Hepatocyte (in vitro differentiated cells): Measurements from ENCODE around the gene BCAS1. TPM values are rescaled to one million over a fixed set of nuclear protein-coding genes. Genes with fewer than 3 reads are reported as not detected.

Experiments
- DNase-seq: peaks from one replicate; pipeline ENCODE4 v3.0.0-alpha.2; 2016; ENCODE audit warnings: low spot score
- H2AFZ ChIP-seq: fragments of 200-600 bp; sonication (generic); 2 replicates; pipeline ENCODE4 v1.6.0; 2016; ENCODE audit warnings: antibody characterized with exemption, mild to moderate bottlenecking
- H3K27ac ChIP-seq: fragments of 200-600 bp; sonication (generic); 2 replicates; pipeline ENCODE4 v1.5.1; 2016; ENCODE audit warnings: mild to moderate bottlenecking
- H3K27me3 ChIP-seq: fragments of 200-600 bp; sonication (generic); 2 replicates; pipeline ENCODE4 v1.6.1; 2016
- H3K36me3 ChIP-seq: fragments of 200-600 bp; sonication (generic); replicated peaks from 2 replicates; pipeline ENCODE4 v1.5.1; 2016; ENCODE audit warnings: low read depth; ENCODE audit not compliant: insufficient read depth
- H3K4me1 ChIP-seq: fragments of 200-600 bp; sonication (generic); 2 replicates; pipeline ENCODE4 v1.5.1; 2016; ENCODE audit warnings: mild to moderate bottlenecking, moderate library complexity; ENCODE audit not compliant: insufficient read depth
- H3K4me2 ChIP-seq: fragments of 200-600 bp; sonication (generic); 2 replicates; pipeline ENCODE4 v1.6.0; 2016
- H3K4me3 ChIP-seq: fragments of 200-600 bp; sonication (generic); 2 replicates; pipeline ENCODE4 v1.5.1; 2016; ENCODE audit warnings: mild to moderate bottlenecking
- H3K79me2 ChIP-seq: fragments of 200-600 bp; sonication (generic); 2 replicates; pipeline ENCODE4 v1.6.0; 2017; ENCODE audit warnings: mild to moderate bottlenecking
- H3K9me2 ChIP-seq: fragments of 200-600 bp; sonication (generic); replicated peaks from 2 replicates; pipeline ENCODE4 v1.6.0; 2017; ENCODE audit warnings: mild to moderate bottlenecking; ENCODE audit not compliant: insufficient read depth
- H3K9me3 ChIP-seq: fragments of 200-600 bp; sonication (generic); 2 replicates; pipeline ENCODE4 v1.5.1; 2016; ENCODE audit warnings: low read depth, mild to moderate bottlenecking
- H4K20me1 ChIP-seq: fragments of 200-600 bp; sonication (generic); 2 replicates; pipeline ENCODE4 v1.6.0; 2016; ENCODE audit warnings: mild to moderate bottlenecking; ENCODE audit not compliant: insufficient read depth, poor library complexity, severe bottlenecking
- EZH2 ChIP-seq: fragments of 200-600 bp; sonication (generic); IDR thresholded peaks from 2 replicates; pipeline ENCODE4 v1.6.1; 2016; ENCODE audit warnings: antibody characterized with exemption, mild to moderate bottlenecking, borderline replicate concordance
- EZH2phosphoT487 ChIP-seq: fragments of 200-600 bp; sonication (generic); IDR thresholded peaks from one replicate; pipeline ENCODE4 v1.6.1; 2018; ENCODE audit warnings: antibody characterized with exemption, mild to moderate bottlenecking, low read depth, moderate library complexity; ENCODE audit not compliant: unreplicated experiment, severe bottlenecking
- WGBS: methylation state at CpG from one replicate; pipeline ENCODE4 v1.1.6; 2016; ENCODE audit warnings: low lambda C conversion rate; ENCODE audit errors: missing lambda C conversion rate; 5-methylcytosine and 5-hydroxymethylcytosine counted together
- polyA plus RNA-seq: library from polyadenylated mRNA; unstranded; fragments of >200 nt; fragmentation: Nextera tagmentation; extraction: Ambion mirVana; gene quantifications from 2 replicates; pipeline ENCODE4 v1.2.1, GENCODE V29; 2016
- total RNA-seq: library from RNA; depleted of rRNA; stranded (reverse); fragments of >200 nt; gene quantifications from 2 replicates; pipeline ENCODE4 v1.2.3, GENCODE V29; 2014
- TF ChIP-seq, protein P1 (sequence below): fragments of 200-600 bp; sonication (generic); IDR thresholded peaks from 2 replicates; pipeline ENCODE4 v1.5.1; 2016; ENCODE audit warnings: antibody characterized with exemption, mild to moderate bottlenecking; ENCODE audit not compliant: poor library complexity

The BCAS1 gene
- total and polyA plus RNA-seq, 2 experiments from 2014 or later = 4.9 to 9.8 TPM

DNA sequence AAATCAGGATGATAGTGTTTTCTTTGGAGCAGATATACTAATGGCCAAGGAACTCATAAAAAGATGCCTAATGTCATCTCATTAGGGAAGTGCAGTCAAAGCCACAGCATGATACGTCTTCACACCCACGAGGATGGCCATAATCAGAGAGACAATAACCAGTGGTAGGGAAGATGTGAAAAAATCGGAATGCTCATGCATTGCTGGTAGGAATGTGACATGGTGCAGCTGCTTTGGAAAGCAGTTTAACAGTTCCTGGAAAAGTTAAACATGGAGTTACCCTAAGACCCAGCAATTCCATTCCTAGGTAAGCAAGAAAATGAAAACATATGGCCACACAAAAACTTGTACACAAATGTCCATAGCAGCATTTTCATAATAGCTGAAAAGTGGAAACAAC lies 29.9 kb downstream of the BCAS1 start:
- Histone ChIP-seq H3K79me2 (no peaks in the 10 kb centered on the region), H2AFZ (no peak overlapping the region), H3K27ac (peak overlapping the region; percentile 24), H3K36me3 (no peaks in the 10 kb centered on the region), H3K4me2 (no peak overlapping the region), H4K20me1 (no peaks in the 10 kb centered on the region), H3K27me3 (no peaks in the 10 kb centered on the region), H3K4me3 (no peak overlapping the region), H3K9me3 (no peaks in the 10 kb centered on the region), H3K9me2 (no peaks in the 10 kb centered on the region), H3K4me1 (no peaks in the 10 kb centered on the region)
- WGBS = 54% methylated on average over 3 of the region's 3 CpGs
- no peak for DNase-seq
- no peak for TF ChIP-seq EZH2
- no peak for TF ChIP-seq EZH2phosphoT487
- TF ChIP-seq, protein P1, sequence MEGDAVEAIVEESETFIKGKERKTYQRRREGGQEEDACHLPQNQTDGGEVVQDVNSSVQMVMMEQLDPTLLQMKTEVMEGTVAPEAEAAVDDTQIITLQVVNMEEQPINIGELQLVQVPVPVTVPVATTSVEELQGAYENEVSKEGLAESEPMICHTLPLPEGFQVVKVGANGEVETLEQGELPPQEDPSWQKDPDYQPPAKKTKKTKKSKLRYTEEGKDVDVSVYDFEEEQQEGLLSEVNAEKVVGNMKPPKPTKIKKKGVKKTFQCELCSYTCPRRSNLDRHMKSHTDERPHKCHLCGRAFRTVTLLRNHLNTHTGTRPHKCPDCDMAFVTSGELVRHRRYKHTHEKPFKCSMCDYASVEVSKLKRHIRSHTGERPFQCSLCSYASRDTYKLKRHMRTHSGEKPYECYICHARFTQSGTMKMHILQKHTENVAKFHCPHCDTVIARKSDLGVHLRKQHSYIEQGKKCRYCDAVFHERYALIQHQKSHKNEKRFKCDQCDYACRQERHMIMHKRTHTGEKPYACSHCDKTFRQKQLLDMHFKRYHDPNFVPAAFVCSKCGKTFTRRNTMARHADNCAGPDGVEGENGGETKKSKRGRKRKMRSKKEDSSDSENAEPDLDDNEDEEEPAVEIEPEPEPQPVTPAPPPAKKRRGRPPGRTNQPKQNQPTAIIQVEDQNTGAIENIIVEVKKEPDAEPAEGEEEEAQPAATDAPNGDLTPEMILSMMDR = no peak

DNA sequence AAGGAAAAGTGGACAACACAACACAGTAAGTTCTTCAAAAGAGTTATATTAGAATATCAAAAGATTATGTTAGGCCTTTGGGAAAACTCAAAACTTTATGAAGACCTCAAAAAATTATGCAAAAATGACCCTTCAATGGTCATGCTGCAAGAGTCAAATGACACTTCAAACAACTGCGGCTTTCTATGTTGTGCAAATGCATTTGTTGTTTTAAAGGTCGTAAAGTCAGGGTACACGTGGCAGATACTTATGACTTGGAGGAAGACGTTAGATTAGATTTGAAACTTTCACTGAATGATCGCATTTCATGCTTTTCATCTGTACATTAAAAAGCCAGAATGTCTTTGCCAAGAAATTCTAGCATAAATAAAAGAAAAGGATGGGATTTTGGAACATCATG lies 31.4 kb downstream of the BCAS1 start:
- Histone ChIP-seq H2AFZ (no peak overlapping the region), H3K9me2 (no peaks in the 10 kb centered on the region), H3K27me3 (no peaks in the 10 kb centered on the region), H3K27ac (no peak overlapping the region), H3K4me3 (no peak overlapping the region), H3K36me3 (no peaks in the 10 kb centered on the region), H4K20me1 (no peaks in the 10 kb centered on the region), H3K79me2 (no peaks in the 10 kb centered on the region), H3K4me1 (no peaks in the 10 kb centered on the region), H3K4me2 (no peak overlapping the region), H3K9me3 (no peaks in the 10 kb centered on the region)
- WGBS = 52% methylated on average over 5 of the region's 5 CpGs
- no peak for TF ChIP-seq EZH2
- no peak for TF ChIP-seq EZH2phosphoT487
- TF ChIP-seq, protein P1 = no peak
- DNase-seq = no peak

DNA sequence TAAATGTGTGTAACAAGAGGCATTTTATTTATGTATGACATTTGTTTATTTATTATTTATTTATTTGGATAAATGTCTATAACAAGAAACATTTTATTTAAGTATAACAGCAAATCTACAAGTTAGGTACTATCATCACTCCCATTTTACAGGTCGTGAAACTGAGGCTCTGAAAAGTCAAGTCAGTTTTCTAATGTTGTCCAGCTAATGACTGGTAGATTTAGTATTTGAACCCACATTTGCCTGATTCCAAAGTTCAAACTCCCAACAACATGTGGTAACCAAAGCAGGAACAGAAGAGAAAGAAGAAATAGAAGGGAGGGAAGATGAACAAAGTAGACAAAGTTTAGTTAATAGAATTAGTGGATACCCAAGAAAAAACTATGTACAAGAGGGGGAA lies 32.9 kb downstream of the BCAS1 start:
- TF ChIP-seq EZH2 (no peak), EZH2phosphoT487 (no peak)
- TF ChIP-seq, protein P1 = no peak
- H3K9me2 ChIP-seq = no peaks in the 10 kb centered on the region
- no peaks in the 10 kb centered on the region for H4K20me1 ChIP-seq
- no peaks in the 10 kb centered on the region for H3K4me1 ChIP-seq
- H3K79me2 ChIP-seq = no peaks in the 10 kb centered on the region
- 93% methylated on average over 1 of the region's 1 CpG for WGBS
- no peaks in the 10 kb centered on the region for H3K36me3 ChIP-seq
- H3K4me3 ChIP-seq = no peak overlapping the region
- H2AFZ ChIP-seq = no peak overlapping the region
- H3K27me3 ChIP-seq = no peaks in the 10 kb centered on the region
- no peak for DNase-seq
- H3K4me2 ChIP-seq = no peak overlapping the region
- H3K9me3 ChIP-seq = no peaks in the 10 kb centered on the region
- H3K27ac ChIP-seq = no peak overlapping the region

DNA sequence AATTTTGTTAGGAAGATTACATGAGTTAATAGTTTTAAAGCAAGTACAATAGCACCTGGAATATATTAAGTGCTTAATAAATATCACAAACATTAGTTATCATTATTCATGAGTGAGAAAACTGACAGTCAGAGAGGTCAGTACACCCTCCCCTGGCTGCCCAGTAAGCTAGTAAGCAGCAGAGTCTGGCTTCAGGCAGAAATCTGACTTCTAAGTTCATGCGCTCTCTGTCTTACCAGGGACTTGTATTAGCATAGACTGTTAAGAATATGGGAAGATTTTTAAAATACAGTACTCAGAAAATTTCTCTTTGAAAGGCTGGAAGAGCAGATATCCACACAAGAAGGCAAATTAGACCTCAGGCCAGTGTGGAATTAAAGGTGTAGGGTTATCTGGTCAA lies 40.8 kb downstream of the BCAS1 start:
- Histone ChIP-seq H3K79me2 (no peaks in the 10 kb centered on the region), H3K4me2 (no peak overlapping the region), H4K20me1 (no peaks in the 10 kb centered on the region), H3K9me2 (no peaks in the 10 kb centered on the region), H2AFZ (no peak overlapping the region), H3K27ac (no peak overlapping the region), H3K4me3 (no peak overlapping the region), H3K36me3 (no peaks in the 10 kb centered on the region), H3K9me3 (no peaks in the 10 kb centered on the region), H3K4me1 (no peaks in the 10 kb centered on the region), H3K27me3 (no peaks in the 10 kb centered on the region)
- no peak for DNase-seq
- WGBS = 92% methylated on average over 1 of the region's 1 CpG
- TF ChIP-seq EZH2phosphoT487 (no peak), EZH2 (no peak)
- TF ChIP-seq, protein P1 = no peak
